T-cell (primary cell): ENCODE data around the gene EEPD1. TPM values are rescaled to one million over a fixed set of nuclear protein-coding genes. Genes with fewer than 3 reads are reported as not detected.

ENCODE experiments used
- ATAC-seq, 4 experiments: fragments of 200-7000 bp in 3 of 4; fragments of 150-1000 bp in 1 of 4; cut with Tn5 transposase; replicated peaks in 1 of 4; 1 replicate in 3 of 4; 2 replicates in 1 of 4; pipeline ENCODE4 v1.10.0; 2021; ENCODE audit warnings: moderate library complexity in 3 of 4, mild to moderate bottlenecking in 2 of 4, moderate number of reproducible peaks in 1 of 4
- CTCF ChIA-PET, 2 donors: fragments of 300-600 bp; sonication (Branson Sonifier 250); formaldehyde crosslinking; loops; one replicate each; lab custom pipeline; 2022; ENCODE audit warnings: antibody characterized with exemption in 2 of 2; lab: Charles Lee
- POLR2A ChIA-PET, 2 donors: fragments of 300-600 bp; sonication (Branson Sonifier 250); formaldehyde crosslinking; loops; one replicate each; lab custom pipeline; 2022; ENCODE audit warnings: antibody characterized with exemption in 2 of 2; lab: Charles Lee
- DNase-seq, 35 experiments: peaks; one replicate each; pipeline versions ENCODE4 v3.0.0 to v3.0.0-alpha.2; 2013 to 2023
- H3K27ac ChIP-seq: one replicate; pipeline ENCODE4 v1.5.1; 2013; ENCODE audit warnings: low read length
- H3K27me3 ChIP-seq, 2 experiments: replicated peaks in 1 of 2; 1 replicate in 1 of 2; 2 replicates in 1 of 2; pipeline versions ENCODE4 v1.6.1 to v1.7.0; 2013; ENCODE audit warnings: low read length in 1 of 2, mixed read lengths in 1 of 2; ENCODE audit not compliant: control insufficient read depth in 2 of 2, insufficient read depth in 2 of 2; ENCODE audit errors: extremely low read depth in 1 of 2
- H3K36me3 ChIP-seq, 2 donors: 1 replicate in 1 of 2; 2 replicates in 1 of 2; pipeline versions ENCODE4 v1.6.1 to v1.7.0; 2013; ENCODE audit warnings: low read length in 1 of 2; ENCODE audit not compliant: control insufficient read depth in 2 of 2, insufficient read depth in 1 of 2; ENCODE audit errors: extremely low read depth in 1 of 2
- H3K4me1 ChIP-seq, 2 experiments: 1 replicate in 1 of 2; 2 replicates in 1 of 2; pipeline versions ENCODE4 v1.6.1 to v1.7.0; 2013; ENCODE audit warnings: low read length in 2 of 2, mixed read lengths in 1 of 2; ENCODE audit not compliant: insufficient read depth in 2 of 2, control insufficient read depth in 1 of 2; ENCODE audit errors: extremely low read depth in 1 of 2
- H3K4me3 ChIP-seq, 2 donors: 1 replicate in 1 of 2; 2 replicates in 1 of 2; pipeline versions ENCODE4 v1.5.1 to v1.7.0; 2013; ENCODE audit warnings: mild to moderate bottlenecking in 2 of 2, low read length in 1 of 2, moderate library complexity in 1 of 2; ENCODE audit not compliant: control insufficient read depth in 1 of 2; ENCODE audit errors: extremely low read depth in 1 of 2
- H3K9me3 ChIP-seq: 2 replicates; pipeline ENCODE4 v1.7.0; 2013
- H3K27ac Mint-ChIP-seq, 2 donors: one replicate each; pipeline ENCODE4 v1.8.0; 2020 to 2021; ENCODE audit warnings: mild to moderate bottlenecking in 2 of 2, mixed read lengths in 2 of 2
- H3K27me3 Mint-ChIP-seq, 2 donors: one replicate each; pipeline ENCODE4 v1.8.0; 2021 to 2022; ENCODE audit warnings: mixed read lengths in 2 of 2
- H3K36me3 Mint-ChIP-seq: one replicate; pipeline ENCODE4 v1.8.0; 2021; ENCODE audit warnings: mixed read lengths
- H3K4me1 Mint-ChIP-seq, 3 donors: one replicate each; pipeline ENCODE4 v1.8.0; 2020 to 2022; ENCODE audit warnings: mixed read lengths in 3 of 3, mild to moderate bottlenecking in 1 of 3
- H3K4me3 Mint-ChIP-seq, 3 donors: one replicate each; pipeline ENCODE4 v1.8.0; 2020 to 2022; ENCODE audit warnings: mild to moderate bottlenecking in 3 of 3, mixed read lengths in 3 of 3, moderate library complexity in 3 of 3
- H3K9me3 Mint-ChIP-seq, 3 donors: one replicate each; pipeline ENCODE4 v1.8.0; 2020 to 2022; ENCODE audit warnings: mixed read lengths in 3 of 3
- WGBS: methylation state at CpG from one replicate; pipeline ENCODE4 v1.1.5; 2013; ENCODE audit warnings: missing lambda C conversion rate; ENCODE audit not compliant: insufficient coverage; 5-methylcytosine and 5-hydroxymethylcytosine counted together
- total RNA-seq, 35 experiments: library from RNA in 6 of 35; stranded (reverse) in 6 of 35; fragments of 120-200 nt in 1 of 35; gene quantifications; one replicate each; pipeline versions ENCODE4 v1.2.1 to v1.2.4 and lab custom pipeline; 2013 to 2026

EEPD1 gene
- total RNA-seq, 5 donors from 2014 or later (not counting 1 experiment from before 2014, with no cell fraction given), result 2.7 to 16.2 (median 4.2) TPM

DNA sequence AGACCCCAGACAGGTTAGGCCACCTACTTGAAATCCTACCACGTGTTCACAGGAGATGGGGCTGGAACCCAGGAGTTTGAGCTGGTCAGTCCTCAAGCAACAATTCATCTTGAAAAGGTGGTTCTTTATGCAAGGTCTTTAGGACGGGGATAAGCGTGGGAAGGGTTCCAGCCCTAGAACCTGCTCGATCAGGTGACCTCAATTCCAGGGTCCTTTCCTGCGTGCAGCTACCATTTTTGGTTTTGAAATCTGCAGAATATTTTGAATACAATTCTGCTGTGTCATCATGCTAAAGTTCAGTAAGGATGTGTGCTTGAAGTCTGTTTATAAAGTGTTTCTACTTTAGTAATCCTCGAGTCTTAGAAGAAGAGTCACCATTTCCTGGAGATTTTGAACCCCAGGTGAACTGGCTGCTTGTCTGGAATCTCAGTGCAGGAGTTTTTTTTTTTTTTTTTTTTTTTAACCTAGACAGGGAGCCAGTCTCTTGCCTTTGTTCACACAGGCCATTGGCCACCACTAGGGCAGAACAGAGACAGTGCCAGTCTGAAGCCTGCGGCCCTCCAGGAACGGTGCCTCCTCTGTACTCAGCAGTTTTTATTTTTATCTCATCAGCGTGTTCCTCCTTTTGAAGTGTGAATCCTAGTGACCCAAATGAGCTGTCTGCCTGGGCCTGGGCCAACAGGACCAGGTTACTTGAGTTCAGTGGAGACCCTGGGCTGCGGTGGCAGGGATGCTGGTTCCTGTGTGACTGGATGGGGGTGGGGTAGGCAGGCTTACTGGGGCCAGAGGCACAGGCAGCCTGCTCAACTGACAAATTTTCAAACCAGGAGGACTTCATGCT is 54.6 kb downstream of the EEPD1 start:
- H3K36me3 ChIP-seq, result no peaks in the 10 kb centered on the region
- Mint-ChIP-seq H3K4me1 (peaks cover 44 to 61% (median 55%) of the 10 kb centered on the region in 3 donors), H3K4me3 (peak overlapping the region in 1 of 3 donors; percentile 22), H3K27me3 (no peaks in the 10 kb centered on the region), H3K9me3 (no peaks in the 10 kb centered on the region), H3K27ac (peak overlapping the region; percentile 43 to 68), H3K36me3 (no peaks in the 10 kb centered on the region)
- no peaks in the 10 kb centered on the region for H3K9me3 ChIP-seq
- POLR2A ChIA-PET, result interaction anchor here in 1 of 2 donors (0.7 to 1.0 kb wide), 2 partner anchors 12 to 49 kb away, joined by 3 to 6 read pairs; no protein-coding TSS in a partner anchor
- peaks cover 32 to 46% of the 10 kb centered on the region in 2 experiments for H3K4me1 ChIP-seq
- DNase-seq (peak in 29 of 35 experiments; percentile 8 to 58 (median 24)), ATAC-seq (peak; percentile 37 to 61 (median 46))
- H3K4me3 ChIP-seq, result no peak overlapping the region
- 66% methylated on average over 7 of the region's 10 CpGs for WGBS
- peak overlapping the region; percentile 74 for H3K27ac ChIP-seq
- no peaks in the 10 kb centered on the region for H3K27me3 ChIP-seq
- CTCF ChIA-PET, result interaction anchor here in 1 of 2 donors (0.8 kb wide), 1 partner anchor 126 kb away, joined by 7 read pairs; no protein-coding TSS in a partner anchor

DNA sequence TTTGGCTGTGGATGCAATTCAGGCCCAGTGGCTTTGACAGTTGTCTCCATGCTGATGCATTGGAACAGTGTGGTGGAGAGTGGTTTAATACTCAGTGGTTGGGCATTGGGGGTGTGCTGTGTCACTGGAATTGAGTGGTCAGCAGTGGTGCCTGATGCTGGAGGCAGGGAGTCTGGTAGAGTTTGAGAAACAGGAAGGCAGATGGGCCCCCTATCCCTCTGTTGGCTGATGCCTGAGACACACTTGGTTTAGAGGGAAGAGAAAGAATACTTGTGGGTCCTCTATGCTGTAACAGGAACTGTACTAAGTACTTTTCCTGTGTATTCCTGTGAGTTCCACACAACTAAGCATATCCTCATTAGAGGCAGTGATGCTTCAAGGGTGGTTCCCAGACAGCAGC is 55.4 kb downstream of the EEPD1 start:
- peaks cover 37 to 54% (median 48%) of the 10 kb centered on the region in 3 donors for H3K4me1 Mint-ChIP-seq
- H3K27ac Mint-ChIP-seq, result peak overlapping the region; percentile 59 to 68
- Histone ChIP-seq H3K27ac (peak overlapping the region; percentile 74), H3K27me3 (no peaks in the 10 kb centered on the region), H3K4me3 (no peak overlapping the region), H3K9me3 (no peaks in the 10 kb centered on the region), H3K36me3 (no peaks in the 10 kb centered on the region), H3K4me1 (peaks cover 25 to 39% of the 10 kb centered on the region in 2 experiments)
- peak overlapping the region in 1 of 3 donors; percentile 22 for H3K4me3 Mint-ChIP-seq
- no peaks in the 10 kb centered on the region for H3K27me3 Mint-ChIP-seq
- ChIA-PET CTCF (interaction anchor here in 1 of 2 donors (0.8 to 1.7 kb wide), 2 partner anchors 79 to 126 kb away, joined by 4 to 7 read pairs; no protein-coding TSS in a partner anchor), POLR2A (no interaction called here)
- ATAC-seq (no peak), DNase-seq (no peak)
- H3K36me3 Mint-ChIP-seq, result peaks cover 4% of the 10 kb centered on the region
- H3K9me3 Mint-ChIP-seq, result no peaks in the 10 kb centered on the region

DNA sequence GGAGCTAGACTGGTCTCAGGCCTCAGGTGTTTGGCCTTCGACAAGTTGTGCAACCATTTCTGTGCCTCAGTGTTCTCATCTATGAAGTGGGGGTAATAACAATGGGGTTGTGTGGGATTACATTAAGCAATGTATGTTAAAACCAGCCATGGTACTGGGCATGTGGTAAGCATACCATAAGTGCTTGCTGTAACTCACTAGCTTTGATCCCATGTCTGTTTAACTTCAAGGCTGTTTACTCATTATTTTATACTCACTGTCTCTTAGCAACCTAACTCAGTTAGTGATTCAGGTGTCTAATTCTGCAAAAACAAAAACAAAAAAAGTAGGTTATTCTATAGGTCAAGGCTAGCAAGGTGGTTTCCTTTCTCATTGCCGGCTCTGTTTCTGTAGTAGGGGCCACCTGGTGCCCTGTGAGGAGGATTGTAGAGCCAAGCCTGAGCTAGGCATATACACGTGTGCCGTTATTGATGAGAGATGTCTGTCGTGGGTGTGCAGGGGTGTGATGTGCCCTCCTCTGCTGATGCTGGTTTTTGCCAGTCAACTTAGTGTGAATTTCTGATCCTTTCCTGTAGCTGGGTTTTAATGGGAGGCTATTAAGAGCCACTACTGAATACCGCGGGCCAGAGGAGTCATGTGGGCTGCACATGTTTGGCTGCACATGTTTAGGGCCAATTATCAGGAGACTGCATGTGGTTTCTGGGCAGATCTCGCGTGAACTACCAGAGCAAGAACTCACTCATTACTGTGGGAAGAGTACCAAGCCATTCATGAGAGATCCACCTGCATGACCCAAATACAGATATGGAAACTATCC is 56.2 kb downstream of the EEPD1 start:
- Histone ChIP-seq H3K36me3 (no peaks in the 10 kb centered on the region), H3K4me1 (peaks cover 23 to 34% of the 10 kb centered on the region in 2 experiments), H3K27ac (peak overlapping the region; percentile 74), H3K27me3 (no peaks in the 10 kb centered on the region), H3K9me3 (no peaks in the 10 kb centered on the region), H3K4me3 (no peak overlapping the region)
- ChIA-PET POLR2A (no interaction called here), CTCF (interaction anchor here (0.6 to 1.7 kb wide), 2 partner anchors 12 to 78 kb away, joined by 3 to 4 read pairs; no protein-coding TSS in a partner anchor)
- Mint-ChIP-seq H3K27me3 (no peaks in the 10 kb centered on the region), H3K4me1 (peaks cover 34 to 46% (median 41%) of the 10 kb centered on the region in 3 donors), H3K36me3 (peaks cover 7% of the 10 kb centered on the region), H3K9me3 (no peaks in the 10 kb centered on the region), H3K27ac (peak overlapping the region; percentile 75 to 78), H3K4me3 (no peak overlapping the region)
- peak in 22 of 35 experiments; percentile 5 to 53 (median 15) for DNase-seq
- WGBS, result 48% methylated on average over 6 of the region's 9 CpGs
- peak; percentile 11 to 80 (median 55) for ATAC-seq

DNA sequence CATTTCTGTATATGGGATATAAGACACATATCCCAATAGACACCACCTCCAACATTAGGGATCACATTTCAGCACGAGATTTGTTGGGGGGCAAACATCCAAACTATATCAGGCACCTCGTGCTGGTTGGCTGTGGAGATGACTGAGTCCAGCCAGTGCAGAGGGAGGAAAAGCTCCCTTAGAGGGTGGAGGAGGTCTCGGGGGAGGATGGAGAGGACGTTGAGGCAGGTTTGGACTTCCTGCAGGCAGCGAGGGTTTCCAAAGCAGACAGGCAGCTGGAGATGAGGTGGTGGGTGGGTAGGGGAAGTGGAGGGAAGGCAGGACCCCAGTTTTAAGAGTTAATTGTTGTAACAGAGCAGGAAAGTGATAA is 56.7 kb downstream of the EEPD1 start:
- H3K27ac Mint-ChIP-seq, result peak overlapping the region; percentile 75 to 78
- CTCF ChIA-PET, result interaction anchor here (0.6 to 1.7 kb wide), 2 partner anchors 11 to 77 kb away, joined by 3 to 4 read pairs; no protein-coding TSS in a partner anchor
- 43% methylated on average over 4 of the region's 5 CpGs for WGBS

DNA sequence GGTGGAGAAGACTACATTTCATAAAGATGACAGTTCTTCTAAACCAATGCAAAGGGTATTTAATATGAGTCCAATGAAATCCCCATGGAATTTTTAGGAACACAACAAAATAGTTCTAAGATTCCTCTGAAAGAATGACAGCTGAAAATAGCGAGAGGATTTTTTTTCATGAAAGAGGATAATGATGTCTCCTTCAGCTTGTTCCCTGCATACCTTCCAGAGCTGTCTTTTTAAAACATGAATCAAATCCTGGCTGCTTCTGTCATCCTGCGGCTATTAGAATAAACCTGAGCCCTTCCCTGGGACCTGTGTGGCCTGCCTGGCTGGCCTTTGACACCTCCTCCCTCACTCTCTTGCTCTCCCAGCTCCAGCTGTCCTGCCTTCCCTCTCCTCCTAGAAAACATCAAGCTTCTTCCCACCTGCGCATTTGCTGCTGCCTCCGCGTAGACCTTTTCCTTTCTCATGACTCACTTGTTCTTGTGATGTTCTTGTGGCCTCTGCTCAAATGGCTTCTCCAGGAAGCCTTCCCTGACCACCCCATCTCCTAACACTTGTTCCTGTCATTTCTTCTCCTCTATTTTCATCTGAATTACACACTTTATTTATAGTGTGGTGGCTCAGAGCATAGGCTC is 57.4 kb downstream of the EEPD1 start:
- ChIA-PET CTCF (interaction anchor here in 1 of 2 donors (1.7 kb wide), 1 partner anchor 77 kb away, joined by 4 read pairs; no protein-coding TSS in a partner anchor), POLR2A (no interaction called here)
- no peaks in the 10 kb centered on the region for H3K27me3 ChIP-seq
- H3K36me3 ChIP-seq, result no peaks in the 10 kb centered on the region
- no peak for DNase-seq
- no peaks in the 10 kb centered on the region for H3K9me3 ChIP-seq
- Mint-ChIP-seq H3K4me1 (peaks cover 34 to 40% (median 37%) of the 10 kb centered on the region in 3 donors), H3K36me3 (peaks cover 7% of the 10 kb centered on the region), H3K9me3 (no peaks in the 10 kb centered on the region), H3K27ac (peak overlapping the region in 1 of 2 donors; percentile 53), H3K4me3 (no peak overlapping the region), H3K27me3 (no peaks in the 10 kb centered on the region)
- WGBS, result 94% methylated on average over 5 of the region's 5 CpGs
- no peak overlapping the region for H3K27ac ChIP-seq
- no peak overlapping the region for H3K4me3 ChIP-seq
- ATAC-seq, result no peak
- peaks cover 21 to 33% of the 10 kb centered on the region in 2 experiments for H3K4me1 ChIP-seq

More for the DNA sequence above, 56.7 kb downstream of the EEPD1 start:
- H3K4me3 ChIP-seq, result no peak overlapping the region
- H3K9me3 Mint-ChIP-seq, result no peaks in the 10 kb centered on the region
- H3K4me1 Mint-ChIP-seq, result peaks cover 34 to 42% (median 40%) of the 10 kb centered on the region in 3 donors
- H3K9me3 ChIP-seq, result no peaks in the 10 kb centered on the region
- no peak for ATAC-seq
- no peaks in the 10 kb centered on the region for H3K27me3 Mint-ChIP-seq
- no peak for DNase-seq
- peaks cover 7% of the 10 kb centered on the region for H3K36me3 Mint-ChIP-seq
- no peaks in the 10 kb centered on the region for H3K27me3 ChIP-seq
- no peak overlapping the region for H3K4me3 Mint-ChIP-seq
- no peaks in the 10 kb centered on the region for H3K36me3 ChIP-seq
- peak overlapping the region; percentile 74 for H3K27ac ChIP-seq
- peaks cover 21 to 33% of the 10 kb centered on the region in 2 experiments for H3K4me1 ChIP-seq
- POLR2A ChIA-PET, result no interaction called here
